Activated CD8-positive, alpha-beta memory T cell treated with anti-CD3 and anti-CD28 coated beads, Interleukin-2, amount 50 U/mL, for 24 hours (primary cell): ENCODE results near the gene VCX.
"Not testable (repeated sequence)": the region's sequence is repeated elsewhere in the genome, so short reads cannot be mapped to it uniquely, and the experiment has no call there.

ENCODE experiments used
- DNase-seq: peaks from one replicate; pipeline ENCODE4 v3.0.0-alpha.2; 2020; ENCODE audit errors: extremely low read depth

The VCX gene

GRCh38 chrX:7842871-7843270 lies at the start of gene VCX:
TSS of gene VCX (plus strand) at chrX:7843171. CDS start at chrX:7843204, 33 bp downstream.
- not testable (repeated sequence) for DNase-seq

GRCh38 chrX:7798327-7798726 lies 44.6 kb upstream of the VCX start:
- no peak for DNase-seq

GRCh38 chrX:7801711-7802110 lies 41.3 kb upstream of the VCX start:
- no peak for DNase-seq

- no peak for DNase-seq
These were observed 27.7 kb upstream of the VCX start for GRCh38 chrX:7815166-7815805.

- no peak for DNase-seq
These were observed 14.4 kb upstream of the VCX start for GRCh38 chrX:7828594-7828993.

GRCh38 chrX:7841084-7841805 lies 1.7 kb upstream of the VCX start:
- DNase-seq, result no peak

- no peak for DNase-seq
These were observed 9.2 kb downstream of the VCX start for GRCh38 chrX:7852166-7852565.

GRCh38 chrX:7872042-7872441 lies 29.1 kb downstream of the VCX start:
- no peak for DNase-seq

- DNase-seq, result no peak
These were observed 34.0 kb downstream of the VCX start for GRCh38 chrX:7876957-7877356.

GRCh38 chrX:7889135-7889534 lies 46.2 kb downstream of the VCX start:
- DNase-seq, result no peak

GRCh38 chrX:7889680-7890079 lies 46.7 kb downstream of the VCX start:
- no peak for DNase-seq

- no peak for DNase-seq
These were observed 49.0 kb downstream of the VCX start for GRCh38 chrX:7891928-7892327.
